Germinal center (tissue), 1 donor: ENCODE results near the gene AKAP6.

Source experiments
- DNase-seq: peaks from one replicate; pipeline ENCODE4 v3.0.0; 2012; ENCODE audit warnings: mixed read lengths, low spot score

AKAP6 gene

DNA sequence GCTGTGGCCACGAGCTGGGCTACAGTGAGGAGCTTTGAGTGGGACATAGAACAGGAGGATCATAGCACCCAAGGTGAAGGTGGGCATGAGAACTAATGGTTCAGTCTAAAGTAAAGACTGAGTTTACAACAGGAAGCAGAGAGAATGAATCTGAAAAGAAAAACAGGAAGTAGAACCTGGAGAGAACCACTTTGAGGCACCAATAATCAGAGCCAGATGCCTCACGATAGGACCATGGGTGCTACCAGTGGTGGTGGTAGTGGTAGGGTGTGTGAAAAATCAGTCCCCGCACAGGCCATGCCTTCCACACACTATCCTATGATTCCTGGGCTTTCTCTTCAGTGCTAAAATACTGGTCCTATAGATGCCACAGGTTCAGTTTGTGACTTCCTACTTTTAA is 293.6 kb downstream of the AKAP6 start:
- no peak for DNase-seq

DNA sequence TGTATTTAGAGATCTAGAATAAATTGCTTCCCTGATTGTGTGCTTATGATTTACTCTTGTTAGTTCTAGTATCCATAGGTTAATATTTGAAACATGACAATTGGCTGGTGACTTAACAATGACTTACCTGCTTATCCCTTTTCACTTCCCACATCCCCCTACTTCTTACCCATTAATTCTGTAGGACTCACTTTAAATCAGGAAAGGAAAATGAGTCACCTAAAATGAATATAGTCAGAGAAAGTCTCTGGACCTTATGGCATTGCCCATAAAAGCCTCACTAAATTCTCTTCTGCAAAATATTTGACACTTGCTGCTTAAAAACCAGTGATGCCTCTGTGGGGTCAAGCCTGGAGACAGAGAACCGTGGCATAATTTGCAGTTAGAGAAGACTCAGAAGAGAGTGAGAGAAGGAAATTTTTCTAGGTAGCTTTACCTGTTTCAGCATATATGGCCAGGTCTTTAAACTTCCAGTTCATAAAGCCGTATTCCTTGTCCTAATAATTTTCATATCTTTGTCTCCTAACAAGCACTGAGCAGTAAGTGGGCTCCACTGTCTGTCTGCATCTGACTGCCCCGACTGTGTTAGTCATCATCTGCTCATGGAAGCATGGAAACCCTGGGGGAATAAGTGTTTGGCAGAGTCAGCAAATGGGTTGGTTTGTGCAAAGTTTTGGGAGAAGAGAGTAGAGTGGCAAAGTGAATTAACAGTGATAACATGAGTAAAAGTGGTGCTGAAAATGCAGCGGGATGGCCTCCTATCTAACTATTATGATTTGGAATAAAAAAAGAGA is 294.4 kb downstream of the AKAP6 start:
- DNase-seq, result no peak

DNA sequence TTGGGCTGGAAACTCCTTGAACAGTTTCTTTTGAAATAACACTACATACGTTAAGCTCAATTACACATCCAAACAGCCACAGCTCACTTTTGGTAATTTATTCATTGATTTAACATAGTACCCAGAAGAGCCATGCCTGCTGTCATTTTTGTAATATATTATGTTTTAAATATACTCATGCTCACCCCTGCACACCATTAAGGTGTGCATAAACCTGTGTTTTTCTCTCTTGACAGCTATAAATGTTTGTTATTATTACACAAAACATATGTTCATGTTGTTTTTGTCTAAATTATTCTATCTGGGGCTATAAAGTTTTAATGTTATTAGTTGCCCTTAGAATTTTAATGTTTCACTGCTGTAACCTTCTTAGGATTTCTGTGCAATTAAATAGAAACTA is 296.1 kb downstream of the AKAP6 start:
- no peak for DNase-seq

DNA sequence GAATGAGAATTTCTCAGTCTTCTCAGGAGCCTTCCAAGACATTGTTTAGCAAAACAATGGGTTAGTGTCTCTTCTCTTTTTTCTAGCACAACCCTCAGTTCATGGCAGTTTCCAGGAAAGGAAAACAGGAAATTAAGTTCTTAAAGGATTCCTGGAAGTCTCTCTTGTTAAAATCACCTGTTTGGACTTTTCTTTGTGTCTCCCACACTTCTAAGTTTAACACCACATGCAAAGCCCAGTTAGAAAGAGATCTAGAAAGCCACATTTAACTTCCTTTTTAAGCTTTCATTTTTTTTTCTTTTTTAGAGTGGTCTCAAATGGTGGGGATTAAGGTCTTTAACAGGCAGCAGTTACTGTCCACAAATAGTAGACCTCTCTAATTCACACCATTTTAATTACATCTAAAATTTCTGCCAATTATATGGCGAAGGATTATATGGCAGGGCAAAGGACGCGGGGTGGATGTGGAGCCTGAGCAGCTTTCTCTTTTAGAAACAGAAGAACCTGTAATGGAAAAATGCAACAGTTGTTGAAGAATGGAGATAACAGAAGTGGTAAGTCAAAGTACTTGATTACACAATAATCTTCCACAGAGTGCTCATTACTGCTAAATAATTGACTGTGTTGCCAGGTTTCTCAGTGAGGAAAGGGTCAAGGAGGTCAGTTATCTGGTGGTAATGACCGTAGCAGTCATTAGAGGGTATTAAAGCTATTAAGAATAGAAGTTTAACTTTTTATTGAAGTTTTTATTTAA is 298.6 kb downstream of the AKAP6 start:
- DNase-seq, result no peak

DNA sequence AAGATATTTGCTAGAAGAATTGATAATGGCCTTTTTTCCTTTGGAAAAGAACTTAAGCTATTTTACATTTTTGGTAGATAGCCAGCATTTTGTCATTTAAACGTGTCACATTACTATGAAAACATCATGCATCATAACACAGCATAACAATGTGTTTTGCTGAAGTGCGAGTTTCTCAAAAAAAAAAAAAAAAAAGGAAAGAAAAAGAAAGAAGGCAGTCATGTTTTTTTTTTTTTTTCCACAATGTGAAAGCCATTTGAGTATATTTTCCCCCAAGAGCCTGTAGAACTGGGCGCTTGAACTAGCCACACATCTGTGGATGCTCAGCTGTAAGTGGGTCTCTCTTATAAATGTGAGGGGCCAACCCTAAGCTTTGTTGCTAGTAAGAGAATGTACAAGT is 300.1 kb downstream of the AKAP6 start:
- DNase-seq, result no peak

DNA sequence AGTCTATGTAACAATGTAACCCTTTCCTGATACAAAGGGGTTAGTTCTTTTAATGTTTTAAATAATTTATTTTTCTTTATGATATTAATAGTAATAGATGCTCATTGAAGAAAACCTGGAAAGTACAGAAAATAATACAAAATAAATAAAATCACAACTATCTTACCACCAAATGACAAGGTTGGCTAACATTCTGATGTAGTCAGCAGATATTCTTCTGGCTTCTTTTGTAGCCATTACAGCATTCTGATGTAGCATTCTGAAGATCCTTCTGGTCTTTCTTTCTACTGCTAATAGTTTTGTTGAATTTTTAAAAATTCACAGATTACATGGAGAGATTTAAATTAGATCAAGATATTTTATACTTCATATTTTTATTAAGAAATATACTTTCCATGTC is 301.6 kb downstream of the AKAP6 start:
- DNase-seq, result no peak

DNA sequence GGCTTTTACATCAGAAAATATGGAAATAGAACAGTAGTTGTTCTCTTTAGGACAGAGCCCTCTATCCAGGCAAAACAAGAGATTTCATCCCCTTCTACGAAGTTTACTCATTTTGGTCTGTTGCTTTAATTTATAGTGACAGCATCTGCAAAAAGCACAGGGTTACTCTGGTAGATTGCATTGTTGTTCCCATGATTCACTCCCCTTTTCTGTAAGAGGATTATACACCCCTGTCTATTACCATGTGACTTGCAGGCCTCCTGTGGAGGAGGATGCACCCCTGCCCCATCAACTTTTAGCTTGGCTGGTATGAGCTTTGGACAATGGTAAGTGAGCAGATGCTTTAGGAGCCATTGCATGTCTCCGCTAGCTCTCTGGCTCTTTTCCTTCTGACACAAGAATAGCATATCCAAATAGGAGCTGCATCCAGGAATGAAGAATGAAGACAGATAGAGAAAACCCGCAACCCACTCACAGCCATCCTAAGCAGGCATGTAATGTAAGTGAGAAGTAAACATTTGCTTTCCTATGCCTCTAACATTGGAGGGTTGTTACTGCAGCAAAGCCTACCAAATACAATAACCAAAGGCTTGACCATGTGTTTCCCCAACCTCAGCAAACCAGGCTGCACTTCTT is 304.2 kb downstream of the AKAP6 start:
- no peak for DNase-seq

DNA sequence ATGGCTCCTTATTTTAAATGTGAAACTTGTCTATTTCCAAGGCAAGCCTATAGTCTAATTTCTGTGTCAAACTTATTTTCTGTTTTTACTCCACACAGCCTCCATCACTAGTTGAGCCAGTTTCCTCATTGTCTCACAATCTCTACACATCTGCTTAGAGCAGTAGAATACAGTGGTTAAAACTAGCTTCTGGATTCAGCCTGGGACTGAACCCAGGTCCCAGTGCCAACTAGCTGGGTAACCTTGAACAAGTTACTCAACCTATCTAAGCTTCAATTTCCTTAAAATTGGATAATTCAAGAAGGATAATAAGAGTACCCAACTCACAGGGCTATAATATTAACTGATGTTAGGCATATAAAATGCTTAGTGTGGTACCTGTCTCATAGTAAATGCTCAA is 304.8 kb downstream of the AKAP6 start:
- DNase-seq, result no peak

DNA sequence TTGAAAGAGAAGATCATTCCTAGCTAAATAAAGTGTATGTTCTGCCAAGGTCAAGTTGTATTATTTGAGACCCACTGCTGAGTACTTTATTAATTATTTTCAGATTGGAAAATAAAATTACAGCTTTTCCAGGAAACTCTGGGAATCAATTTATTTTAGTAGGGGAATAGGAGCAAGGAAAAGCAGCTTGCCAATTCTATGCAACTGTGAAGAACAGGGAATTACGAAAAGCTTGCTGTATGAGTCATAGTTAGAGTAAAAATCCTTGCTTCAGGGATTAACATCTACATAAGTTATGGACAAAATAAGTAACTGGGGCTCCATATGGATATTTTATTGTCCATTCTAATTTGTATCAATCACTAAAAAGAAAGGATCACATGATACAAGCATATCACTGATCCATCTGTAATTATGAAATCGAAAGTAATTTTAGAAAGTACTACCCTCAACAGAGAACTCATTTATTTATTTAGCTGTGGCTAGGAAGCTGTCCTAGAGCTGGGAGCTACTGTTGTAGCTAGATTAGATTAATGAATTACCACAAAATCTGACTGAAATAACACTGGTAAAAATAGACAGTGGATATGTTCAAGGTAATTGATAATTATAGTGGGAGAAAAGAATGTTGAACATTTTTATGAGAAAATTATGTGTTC is 306.1 kb downstream of the AKAP6 start:
- no peak for DNase-seq

DNA sequence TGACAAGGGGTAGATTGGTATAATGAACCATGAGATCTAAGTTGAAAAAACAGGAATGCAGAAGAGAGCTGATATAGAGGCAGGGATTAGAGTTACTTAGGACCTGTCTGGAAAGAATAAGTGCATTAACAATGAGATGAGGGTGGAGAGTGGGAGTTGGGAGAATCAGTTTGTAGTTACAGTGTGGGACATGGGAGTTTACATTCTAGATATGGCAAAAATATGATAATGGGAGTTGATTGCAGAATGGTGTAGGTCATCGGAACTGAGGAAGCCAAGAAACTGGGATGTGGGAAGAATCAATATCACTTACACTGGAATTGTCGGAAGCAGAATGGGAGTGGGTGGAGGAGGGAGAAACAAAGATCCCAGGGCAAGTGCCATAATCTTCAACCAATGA is 308.5 kb downstream of the AKAP6 start:
- DNase-seq, result no peak

DNA sequence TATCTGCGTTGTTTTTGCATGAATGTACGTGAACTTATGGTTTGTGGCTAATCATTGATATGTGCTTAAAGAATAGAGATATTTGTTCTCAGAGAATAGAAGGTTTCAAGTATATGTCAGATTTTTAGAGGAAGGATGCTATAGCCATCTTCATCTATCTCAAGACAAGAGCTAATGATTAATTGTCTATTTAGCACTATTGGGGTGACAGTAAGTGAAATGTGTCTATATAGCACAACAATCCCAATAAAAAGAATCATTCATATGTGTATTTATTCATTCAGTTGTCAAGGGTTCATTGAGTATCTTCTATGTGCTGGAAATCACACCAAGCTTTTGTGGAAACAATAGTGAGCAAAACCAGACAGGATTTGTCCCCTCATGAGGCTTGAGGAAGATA is 310.1 kb downstream of the AKAP6 start:
- no peak for DNase-seq

DNA sequence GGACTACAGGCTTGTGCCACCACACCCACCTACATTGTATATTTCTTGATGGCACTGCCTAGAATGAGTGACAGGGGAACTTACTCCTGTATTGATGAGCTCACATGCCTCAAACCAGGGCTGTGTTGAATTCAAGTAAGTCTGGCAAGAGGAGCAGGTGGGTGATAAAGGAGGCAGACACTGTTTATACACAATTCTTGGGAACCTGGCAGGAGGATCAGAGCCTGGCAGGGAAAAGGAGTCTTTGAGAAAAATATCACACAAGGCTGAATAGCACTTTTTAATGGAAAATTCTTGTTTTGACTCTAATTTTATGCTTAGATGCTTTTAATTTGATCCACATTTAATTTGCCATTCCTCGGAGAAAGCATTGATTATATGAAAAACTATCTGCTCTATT is 316.5 kb downstream of the AKAP6 start:
- DNase-seq, result no peak

DNA sequence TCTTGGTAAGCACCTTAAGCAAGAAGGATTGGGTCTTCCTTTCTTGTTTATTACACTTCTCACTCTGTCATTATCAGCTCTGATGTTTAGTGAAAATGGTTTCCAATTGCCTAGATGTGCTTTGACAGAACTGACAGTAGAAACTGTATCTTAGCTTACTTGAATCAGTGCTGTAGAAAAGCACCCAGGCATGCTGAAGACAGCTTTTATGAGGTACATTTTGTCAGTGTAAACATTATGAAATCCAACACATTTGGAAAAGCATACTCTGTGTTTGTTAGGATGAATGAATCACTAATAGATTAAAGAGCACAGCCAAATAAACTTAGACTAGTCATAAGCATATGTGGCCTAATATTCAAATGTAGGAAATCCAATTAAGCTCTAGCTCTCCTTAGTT is 319.3 kb downstream of the AKAP6 start:
- DNase-seq, result no peak

DNA sequence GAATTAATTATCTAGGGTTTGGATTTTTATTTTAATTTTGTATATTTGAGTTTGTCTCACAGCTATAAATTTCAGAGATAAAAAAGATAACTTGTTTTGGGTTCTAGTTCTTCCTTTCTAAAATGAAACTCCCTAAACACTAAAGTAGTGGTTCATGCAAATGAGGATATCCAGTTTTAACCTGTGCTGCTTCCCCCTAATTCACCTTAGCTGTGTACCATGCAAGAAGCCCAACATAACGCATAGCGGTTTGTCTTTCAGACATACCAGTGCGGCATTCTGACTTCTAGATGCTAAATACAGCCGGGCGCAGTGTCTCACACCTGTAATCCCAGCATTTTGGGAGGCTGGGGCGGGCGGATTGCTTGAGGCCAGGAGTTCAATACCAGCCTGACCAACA is 320.9 kb downstream of the AKAP6 start:
- DNase-seq, result no peak

DNA sequence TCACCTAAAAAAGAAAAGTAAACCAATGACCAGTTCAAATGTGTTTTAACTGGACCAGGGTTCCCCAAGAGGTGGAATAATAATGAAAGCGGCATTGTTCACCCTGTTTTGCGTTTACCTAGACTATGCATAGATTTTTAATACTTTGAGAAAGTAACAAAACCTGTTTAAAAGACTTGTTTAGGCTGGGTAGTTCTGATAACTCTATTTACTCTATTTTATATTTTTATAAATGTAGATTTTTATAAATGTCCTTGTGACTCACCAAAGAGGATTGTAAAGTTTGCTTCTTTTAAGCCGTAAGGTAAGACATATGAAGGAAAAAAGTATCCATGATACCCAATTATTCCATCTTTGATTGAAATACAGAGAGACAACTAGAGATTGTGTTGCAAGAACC is 321.6 kb downstream of the AKAP6 start:
- DNase-seq, result no peak

DNA sequence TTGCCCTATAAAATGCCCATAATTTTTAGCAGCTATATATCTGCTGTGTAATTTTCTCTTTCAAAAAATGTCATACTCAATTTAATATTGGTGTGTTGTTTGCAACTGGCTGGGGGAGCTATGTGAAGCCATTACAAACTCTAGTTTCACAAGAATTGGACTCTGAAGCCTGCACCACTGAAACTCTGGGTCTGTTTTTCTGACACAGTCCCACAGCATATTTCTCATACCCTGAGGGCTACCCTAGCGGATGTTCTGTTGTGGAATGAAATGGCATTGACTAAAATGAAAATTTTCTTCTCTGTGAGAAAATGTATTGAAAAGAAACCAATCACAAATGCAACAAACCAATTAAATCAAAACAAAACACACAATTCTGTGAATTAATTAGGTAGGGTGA is 325.0 kb downstream of the AKAP6 start:
- DNase-seq, result no peak

DNA sequence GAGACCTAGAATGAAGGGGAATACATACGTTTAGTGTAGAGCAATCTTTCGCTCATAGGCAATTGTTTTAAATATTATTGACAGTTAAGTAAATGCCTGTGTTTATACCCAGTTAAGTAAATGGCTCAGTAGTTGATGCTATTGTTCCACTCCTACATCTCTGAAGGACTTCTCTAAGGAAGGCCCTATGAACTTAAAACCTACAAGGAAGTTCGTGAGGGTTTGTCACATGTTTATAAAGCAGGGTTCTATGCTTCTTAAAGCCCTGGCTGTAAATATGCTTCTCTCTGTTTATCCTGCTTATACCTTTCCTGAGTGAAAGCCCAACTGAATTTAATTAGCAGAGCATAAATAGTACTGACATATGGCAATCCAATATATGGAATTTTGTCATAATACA is 327.5 kb downstream of the AKAP6 start:
- DNase-seq, result no peak

DNA sequence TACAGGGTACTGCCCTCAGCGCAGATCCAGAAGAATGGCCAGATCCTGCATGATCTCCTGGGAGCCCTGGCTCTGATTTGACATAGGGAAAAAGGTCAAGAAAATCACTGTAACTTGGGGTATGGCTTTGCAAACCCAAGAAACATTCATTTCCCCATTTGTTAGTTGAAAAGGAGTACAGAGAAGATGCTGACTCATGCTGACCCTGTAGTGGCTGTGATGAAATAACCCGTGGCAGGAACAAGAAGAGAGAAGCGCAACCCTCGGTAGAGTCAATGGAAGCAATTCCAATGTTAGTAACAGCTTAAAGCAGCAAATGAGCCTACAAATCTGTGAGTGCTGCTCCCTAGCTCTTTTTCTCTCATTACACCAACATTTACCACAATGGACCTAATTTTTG is 328.0 kb downstream of the AKAP6 start:
- no peak for DNase-seq

DNA sequence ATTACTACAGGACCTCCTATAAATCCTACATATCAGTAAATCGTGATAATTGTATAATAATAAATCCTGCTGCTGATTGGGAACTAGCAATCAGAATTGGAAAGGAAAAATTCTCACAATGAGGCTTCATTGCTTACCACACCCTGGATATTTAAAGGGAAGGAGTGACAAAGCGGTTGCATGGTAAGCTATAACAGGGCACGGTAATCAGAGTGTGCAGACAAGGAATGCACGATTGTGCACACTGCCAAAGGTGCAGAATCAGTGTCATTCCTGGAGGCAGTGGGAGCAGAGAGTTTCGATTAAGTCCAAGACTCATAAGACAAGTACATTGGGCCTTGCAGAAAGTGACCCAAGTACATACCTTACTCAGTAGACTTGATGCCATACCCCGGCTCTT is 332.1 kb downstream of the AKAP6 start:
- DNase-seq, result no peak

DNA sequence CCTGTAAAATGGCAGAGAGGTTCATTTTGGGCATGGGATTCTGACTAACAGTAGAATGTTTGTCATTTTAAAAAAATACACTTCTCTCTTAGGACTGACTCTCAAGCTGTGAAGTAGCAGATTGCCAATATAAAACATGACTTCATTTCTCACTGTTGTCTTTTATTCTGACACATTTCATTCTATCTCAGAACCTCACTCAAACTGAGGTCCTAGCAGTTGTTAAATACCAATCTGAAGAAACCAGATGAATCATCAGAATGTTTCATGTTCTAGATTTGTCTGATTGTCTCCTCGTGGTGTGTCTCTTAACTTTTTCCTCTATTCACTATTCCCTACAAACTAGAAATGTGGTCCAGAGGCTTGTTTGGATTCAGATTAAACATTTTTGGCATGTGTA is 333.1 kb downstream of the AKAP6 start:
- DNase-seq, result no peak

DNA sequence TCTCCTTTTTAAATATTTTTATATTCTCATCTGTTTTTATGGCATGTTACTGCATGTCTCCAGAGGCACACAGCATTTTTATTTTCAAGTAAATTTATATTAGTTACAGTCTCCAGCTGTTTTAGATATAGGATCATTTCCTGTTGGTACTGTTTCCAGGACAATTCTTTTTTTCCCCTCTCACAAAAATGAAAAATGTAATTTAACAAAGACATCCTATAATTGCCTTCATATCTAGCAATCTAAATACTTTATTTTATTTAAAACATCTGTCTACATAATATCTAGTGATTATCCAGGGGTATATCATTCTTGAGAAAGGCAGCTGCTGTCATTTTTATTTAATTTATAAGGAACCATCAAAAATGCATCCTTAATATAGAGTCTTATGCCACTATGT is 337.2 kb downstream of the AKAP6 start:
- DNase-seq, result no peak

DNA sequence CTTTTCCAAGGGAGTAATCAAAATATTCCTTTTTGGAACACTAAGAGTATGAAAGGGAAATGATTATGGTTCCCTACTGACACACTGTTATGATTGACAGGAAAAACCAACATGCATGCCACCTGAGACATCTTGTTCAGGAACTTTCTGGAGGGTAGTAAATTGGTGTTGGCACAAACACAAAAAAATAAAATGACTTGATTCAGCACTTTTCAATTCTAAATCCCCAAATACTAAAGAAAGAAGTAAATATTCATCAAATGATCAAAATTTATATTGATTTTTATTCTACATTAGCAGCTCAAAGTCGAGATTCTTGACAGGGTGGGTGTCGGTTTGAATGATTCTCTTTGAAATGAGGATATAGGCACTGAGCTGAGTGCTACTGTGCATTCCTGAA is 338.2 kb downstream of the AKAP6 start:
- no peak for DNase-seq

DNA sequence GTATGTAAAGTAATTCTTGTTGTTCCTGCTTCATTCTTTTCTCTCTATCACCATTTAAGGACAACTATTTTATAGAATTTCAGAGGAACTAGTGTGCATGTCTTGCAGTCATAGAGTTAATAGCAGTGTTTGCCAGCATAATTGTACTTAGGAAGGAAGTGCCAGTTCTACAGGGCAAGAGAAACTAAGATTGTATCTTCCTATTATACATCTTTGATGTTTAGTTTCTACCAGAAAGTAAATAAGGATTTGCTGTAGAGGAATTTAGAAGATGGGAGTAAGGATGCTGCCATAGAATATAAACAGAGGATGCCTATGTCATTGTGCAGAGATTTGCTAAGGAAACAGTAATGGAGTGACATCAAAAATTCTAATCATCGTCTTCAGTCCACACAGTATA is 338.7 kb downstream of the AKAP6 start:
- DNase-seq, result no peak
